ENCODE data around the gene GMPPA. TPM values are rescaled to one million over a fixed set of nuclear protein-coding genes. Genes with fewer than 3 reads are reported as not detected.

The GMPPA gene
- 43.4 TPM for total RNA-seq

- DNase-seq (ENCODE audit: low spot score), result peak; percentile 98
- peak; percentile 87 for ATAC-seq
Measured at GRCh38 chr2:219498280-219499057, at the start of gene GMPPA. Gene GMPPA, plus strand, starts transcription at chr2:219498891. Its CDS starts 1,085 bp downstream, at chr2:219499976.

DNA sequence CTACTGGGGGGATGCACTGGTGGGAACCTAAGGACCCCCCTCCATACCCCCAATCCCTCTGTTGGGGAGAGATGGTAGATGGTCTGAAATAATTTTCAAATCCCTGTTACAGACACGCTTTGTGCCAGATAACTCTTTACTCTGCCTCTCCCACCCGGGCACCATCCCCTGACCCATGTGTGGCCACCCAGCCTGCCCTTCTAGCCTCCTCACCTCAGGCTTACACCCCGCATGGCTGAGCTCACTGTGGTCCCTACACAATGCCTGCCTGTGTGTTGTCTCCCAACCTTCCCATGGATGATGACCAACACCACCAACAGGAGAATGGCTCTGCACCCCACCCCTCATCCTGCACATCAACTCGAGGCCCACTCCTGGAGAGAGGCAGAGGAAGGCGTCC lies 49.1 kb upstream of the GMPPA start:
- DNase-seq (ENCODE audit: low spot score) (no peak), ATAC-seq (no peak)

DNA sequence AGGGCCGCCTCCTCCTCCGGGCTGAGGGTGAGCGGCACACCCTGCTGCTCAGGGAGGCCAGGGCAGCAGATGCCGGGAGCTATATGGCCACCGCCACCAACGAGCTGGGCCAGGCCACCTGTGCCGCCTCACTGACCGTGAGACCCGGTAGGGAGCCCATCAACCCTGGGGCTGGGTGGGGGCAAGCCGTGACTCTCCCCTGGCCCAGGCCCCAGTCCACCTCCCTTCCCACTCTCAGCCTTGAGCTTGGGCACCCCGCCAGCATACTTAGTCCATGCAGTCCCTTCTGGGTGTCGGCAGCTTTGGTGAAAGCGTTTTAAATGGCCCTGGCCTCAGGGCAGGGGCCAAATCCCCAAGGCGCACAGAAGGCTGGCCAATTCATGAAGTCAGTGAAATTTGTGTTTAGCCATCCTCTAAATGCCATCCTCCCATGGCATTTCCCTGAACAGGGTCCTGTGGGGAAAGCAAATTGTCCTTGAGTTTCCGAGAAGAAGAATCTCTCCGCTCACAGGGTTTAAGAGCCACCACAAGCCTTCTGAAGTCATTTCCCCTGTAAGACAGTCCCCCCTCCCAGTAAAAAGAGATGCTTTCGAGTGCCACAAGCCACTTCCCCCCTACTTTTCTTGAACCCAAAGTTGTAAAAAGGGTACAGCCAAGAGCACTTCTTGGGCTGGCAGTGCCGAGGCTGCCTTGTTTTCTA lies 46.9 kb upstream of the GMPPA start:
- ATAC-seq, result no peak
- DNase-seq (ENCODE audit: low spot score), result no peak

DNA sequence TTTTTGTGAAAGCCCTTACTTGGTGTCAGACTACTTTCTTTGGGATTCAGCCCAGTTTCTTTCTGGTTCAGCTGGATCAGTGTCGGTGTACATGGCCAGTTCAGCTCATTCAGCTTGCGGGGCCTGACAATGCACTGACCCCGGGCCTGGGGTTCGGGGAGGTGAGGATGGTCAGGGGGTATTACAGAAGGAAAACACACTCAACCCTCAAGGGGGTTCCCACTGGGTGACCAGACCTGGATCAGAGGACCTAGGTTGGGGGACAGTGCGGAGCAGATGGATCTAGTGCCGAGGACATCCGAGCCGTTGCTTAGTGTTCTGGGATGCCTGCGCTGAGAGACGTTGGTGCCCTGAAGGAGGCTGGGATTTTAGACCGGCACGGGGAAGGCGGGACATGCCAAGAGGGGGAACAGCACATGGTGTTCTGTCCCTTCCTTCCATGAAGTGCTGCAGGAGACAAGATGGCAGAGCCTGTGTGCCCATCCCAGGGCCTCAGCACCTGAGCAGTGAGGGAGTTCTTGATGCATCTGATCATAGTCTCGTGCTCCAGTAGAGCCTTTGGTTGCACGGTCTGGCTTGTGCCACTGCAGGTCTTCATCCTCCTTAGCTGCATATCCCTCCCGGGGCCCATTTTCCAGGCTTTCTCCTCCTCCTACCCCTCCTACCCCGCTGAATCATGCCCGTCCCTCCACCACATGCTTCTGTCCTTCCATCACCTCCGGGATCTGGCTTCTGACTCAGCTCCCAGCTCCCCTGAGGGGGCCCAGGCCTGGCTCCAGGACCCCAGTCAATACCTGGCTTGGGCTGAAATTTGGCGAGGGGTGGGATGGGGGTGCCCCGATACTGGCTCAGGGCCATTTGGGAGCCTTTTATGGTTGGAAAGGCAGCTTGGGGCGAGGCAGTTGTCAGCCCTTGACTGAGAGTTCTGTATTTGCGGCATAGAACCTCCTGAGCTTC lies 46.1 kb upstream of the GMPPA start:
- DNase-seq (ENCODE audit: low spot score), result no peak

DNA sequence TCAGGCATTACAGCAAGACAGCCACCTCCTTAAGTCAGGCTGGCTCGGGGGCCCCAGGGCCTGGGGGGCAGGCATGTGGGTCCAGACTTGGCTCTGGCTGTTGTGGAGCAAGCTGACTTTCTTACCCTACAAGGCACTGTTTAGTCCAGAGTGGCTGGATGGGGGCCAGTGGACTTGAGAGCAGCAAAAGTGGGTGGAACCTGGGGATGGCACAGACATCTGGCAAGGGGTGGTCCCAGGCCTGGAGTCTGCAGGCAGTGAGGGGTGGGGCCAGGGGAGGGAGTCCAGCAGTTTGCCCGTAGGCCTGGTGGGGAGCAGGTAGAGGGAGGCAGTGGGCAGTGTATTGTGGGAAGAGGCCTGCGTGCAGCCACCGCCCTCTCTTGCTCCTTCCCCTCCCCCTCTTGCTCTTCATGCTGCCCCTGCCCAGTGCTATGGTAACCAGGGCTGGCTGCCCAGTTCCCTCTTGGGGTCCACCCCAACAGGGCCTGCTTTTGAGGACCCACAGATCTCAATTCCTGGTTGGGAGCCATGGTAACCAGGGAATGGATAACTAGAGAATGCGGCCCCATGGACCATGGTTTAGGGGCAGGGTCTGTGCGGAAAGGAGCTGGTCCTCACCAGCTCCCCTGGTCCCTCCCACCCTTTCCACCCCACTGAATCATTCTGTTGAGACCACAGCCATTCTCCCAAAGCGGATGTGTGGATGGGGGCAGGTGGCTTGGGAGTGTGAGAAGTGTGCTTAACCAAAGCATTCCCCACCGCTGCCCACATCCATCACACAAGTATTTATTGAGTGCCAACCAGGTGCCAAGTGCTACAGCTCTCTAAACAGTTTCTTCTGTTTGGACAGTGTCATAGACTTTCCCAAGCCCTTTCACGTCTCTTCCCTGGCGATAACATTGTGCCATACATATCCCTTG lies 44.8 kb upstream of the GMPPA start:
- ATAC-seq, result no peak
- no peak for DNase-seq (ENCODE audit: low spot score)

More for the DNA sequence above, 46.1 kb upstream of the GMPPA start:
- ATAC-seq, result no peak

- DNase-seq (ENCODE audit: low spot score) (no peak), ATAC-seq (no peak)
Measured at GRCh38 chr2:219455581-219455980, 43.1 kb upstream of the GMPPA start.

GRCh38 chr2:219457784-219458369 lies 40.8 kb upstream of the GMPPA start:
- ATAC-seq, result peak; percentile 36

DNA sequence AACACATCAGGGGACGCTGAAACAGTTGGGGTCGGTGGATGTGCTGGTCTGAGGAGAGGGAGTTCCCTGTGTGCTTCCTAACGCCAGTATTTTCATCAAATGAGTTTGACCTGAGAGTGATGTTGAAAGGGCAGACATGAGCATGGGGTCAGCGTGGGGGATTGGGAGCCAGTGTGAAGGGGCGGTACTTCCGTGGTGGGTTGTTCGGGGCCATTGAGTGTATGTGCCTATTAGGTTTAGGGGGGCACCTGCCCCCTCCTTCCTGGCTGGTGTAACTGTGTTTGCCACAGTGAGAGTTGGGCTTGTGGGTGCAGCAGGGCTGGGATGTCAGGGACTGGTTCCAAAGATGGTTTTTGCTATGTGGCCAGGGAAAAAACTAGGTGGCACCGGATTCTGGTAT lies 39.7 kb upstream of the GMPPA start:
- no peak for ATAC-seq
- DNase-seq (ENCODE audit: low spot score), result no peak

More at GRCh38 chr2:219457784-219458369, 40.8 kb upstream of the GMPPA start:
- no peak for DNase-seq (ENCODE audit: low spot score)

- DNase-seq (ENCODE audit: low spot score) (peak; percentile 61), ATAC-seq (peak; percentile 94)
Measured at GRCh38 chr2:219459460-219460311, 39.0 kb upstream of the GMPPA start.

DNA sequence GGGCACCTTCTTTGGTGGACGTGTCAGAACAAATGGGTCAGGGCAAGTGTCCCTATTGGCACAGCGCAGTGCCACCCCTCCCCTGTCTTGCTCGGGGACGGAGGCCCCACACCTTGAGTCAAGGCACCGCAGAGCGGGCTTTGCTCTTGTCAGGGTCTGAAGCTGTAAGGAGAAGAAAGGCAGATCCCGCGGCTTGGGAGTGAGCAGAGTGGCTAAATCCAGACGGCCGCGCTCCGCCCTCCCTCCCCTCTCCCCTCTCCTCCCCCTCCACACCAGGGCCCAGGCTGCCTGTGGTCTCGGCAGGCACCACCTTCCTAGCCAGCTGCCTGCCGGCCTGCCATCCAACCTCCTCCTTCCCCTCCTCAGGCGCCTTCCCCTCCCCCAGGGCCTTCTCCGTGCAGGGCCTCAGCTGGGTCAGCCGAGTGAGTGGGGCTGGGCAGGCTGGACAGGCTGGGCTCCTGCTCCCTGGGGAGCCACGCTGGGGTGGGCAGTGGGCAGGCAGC lies 38.2 kb upstream of the GMPPA start:
- ATAC-seq (no peak), DNase-seq (ENCODE audit: low spot score) (no peak)

DNA sequence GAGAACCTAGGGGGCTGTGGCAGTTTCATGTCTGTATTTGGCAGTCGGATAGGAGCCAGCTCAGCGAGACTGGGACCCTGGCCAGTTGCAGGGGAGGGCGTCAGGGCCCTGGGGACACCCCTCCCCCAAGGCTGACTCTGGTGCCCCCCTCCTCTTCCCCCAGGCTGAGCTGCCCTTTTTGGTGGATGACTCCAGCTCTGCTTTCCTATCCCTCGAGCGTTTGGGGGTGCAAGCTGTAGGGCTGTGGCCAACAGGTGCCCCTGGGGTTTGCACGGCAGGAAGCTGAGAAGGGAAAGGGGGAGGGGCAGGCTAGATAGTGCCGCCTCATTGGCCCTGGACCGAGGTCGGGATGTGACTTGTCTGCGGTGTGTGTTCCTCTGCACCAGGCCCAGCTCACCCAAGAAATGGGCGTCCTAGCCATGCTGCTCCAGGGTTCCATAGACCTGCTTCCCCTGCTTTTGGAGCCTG lies 37.6 kb upstream of the GMPPA start:
- no peak for ATAC-seq
- DNase-seq (ENCODE audit: low spot score), result no peak

DNA sequence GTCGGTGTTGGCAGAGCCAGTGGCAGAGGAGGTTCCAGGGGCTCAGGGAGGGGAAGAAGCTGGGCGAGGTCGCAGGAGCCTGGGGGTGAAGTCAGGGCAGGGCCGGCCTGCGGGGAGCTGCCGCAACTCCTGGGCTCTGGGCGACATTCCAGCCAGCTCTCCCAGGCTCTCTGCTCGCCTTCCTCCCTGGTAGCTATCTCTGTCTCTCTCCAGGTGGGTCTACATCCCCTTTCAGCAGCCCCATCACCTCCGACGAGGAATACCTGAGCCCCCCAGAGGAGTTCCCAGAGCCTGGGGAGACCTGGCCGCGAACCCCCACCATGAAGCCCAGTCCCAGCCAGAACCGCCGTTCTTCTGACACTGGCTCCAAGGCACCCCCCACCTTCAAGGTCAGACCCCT lies 37.0 kb upstream of the GMPPA start:
- ATAC-seq (no peak), DNase-seq (ENCODE audit: low spot score) (no peak)

DNA sequence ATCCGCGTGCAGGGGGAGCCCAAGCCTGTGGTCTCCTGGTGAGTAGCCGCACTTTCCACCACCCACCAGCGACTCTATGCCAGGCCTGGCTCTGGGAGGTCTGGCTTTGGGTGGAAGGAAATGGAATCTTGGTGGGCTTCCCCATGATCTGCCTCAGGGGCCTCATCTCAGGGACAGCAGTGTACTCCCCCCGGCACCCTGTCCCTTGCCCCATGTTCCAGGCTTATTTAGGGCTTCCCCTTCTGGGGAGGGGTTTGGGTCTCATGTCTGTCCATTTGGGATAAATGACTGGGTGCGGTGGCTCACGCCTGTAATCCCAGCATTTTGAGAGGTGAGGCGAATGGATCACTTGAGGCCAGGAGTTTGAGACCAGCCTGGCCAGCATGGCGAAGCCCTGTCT lies 36.3 kb upstream of the GMPPA start:
- no peak for ATAC-seq
- DNase-seq (ENCODE audit: low spot score), result no peak

DNA sequence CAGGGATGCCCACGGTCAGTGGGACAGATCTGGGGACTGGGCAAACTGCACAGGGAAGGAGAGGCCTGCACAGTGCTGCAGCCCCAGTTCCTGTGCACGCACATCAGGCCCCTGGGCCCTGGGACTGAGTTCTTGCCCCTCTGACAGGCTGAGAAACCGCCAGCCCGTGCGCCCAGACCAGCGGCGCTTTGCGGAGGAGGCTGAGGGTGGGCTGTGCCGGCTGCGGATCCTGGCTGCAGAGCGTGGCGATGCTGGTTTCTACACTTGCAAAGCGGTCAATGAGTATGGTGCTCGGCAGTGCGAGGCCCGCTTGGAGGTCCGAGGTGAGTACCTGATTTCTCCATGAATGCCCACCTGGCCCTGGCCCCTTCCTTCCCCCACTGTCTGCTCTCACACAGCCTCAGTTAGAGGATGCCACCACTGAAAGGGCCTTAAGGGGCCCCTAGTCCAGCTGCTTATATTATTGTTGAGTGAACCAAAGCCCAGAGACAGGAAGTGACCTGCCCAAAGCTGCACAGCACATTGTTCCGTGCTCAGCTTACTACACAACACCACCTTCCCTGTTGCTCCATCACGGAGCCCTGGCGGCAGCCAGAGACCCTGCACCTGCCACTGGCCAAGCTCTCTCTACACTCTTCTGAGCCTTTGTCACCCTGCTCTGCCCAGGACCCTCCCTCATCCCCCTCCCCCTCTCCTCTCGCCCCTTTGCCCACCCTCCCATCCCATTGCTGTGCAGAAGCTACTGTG lies 34.2 kb upstream of the GMPPA start:
- DNase-seq (ENCODE audit: low spot score) (no peak), ATAC-seq (no peak)

GRCh38 chr2:219465659-219466561 lies 32.8 kb upstream of the GMPPA start:
- ATAC-seq (no peak), DNase-seq (ENCODE audit: low spot score) (no peak)

- DNase-seq (ENCODE audit: low spot score), result no peak
- no peak for ATAC-seq
Measured at GRCh38 chr2:219466816-219467735, 31.6 kb upstream of the GMPPA start.

Data from left lobe of liver (tissue), 2 donors.